Measurements from ENCODE around the gene PAX7.

PAX7 gene

GRCh38 chr1:18749569-18749968 is 118.9 kb downstream of the PAX7 start:
- no peak for DNase-seq (ENCODE audit: low read depth in 2 of 2)
- H3K4me3 ChIP-seq (replicated peaks in 1 of 2; ENCODE audit: low read depth in 2 of 2, low read length in 2 of 2): no peak overlapping the region
- no peak for TF ChIP-seq CTCF (IDR thresholded peaks at IDR 0.05; ENCODE audit: low read depth, low read length)

- no peak for DNase-seq (ENCODE audit: low read depth in 2 of 2)
- TF ChIP-seq CTCF (IDR thresholded peaks at IDR 0.05; ENCODE audit: low read depth, low read length): no peak
- no peak overlapping the region for H3K4me3 ChIP-seq (replicated peaks in 1 of 2; ENCODE audit: low read depth in 2 of 2, low read length in 2 of 2)
Measured at GRCh38 chr1:18750600-18750999, 120.0 kb downstream of the PAX7 start.

GRCh38 chr1:18751425-18751824 is 120.8 kb downstream of the PAX7 start:
- no peak for TF ChIP-seq CTCF (IDR thresholded peaks at IDR 0.05; ENCODE audit: low read depth, low read length)
- H3K4me3 ChIP-seq (replicated peaks in 1 of 2; ENCODE audit: low read depth in 2 of 2, low read length in 2 of 2): no peak overlapping the region
- DNase-seq (ENCODE audit: low read depth in 2 of 2): no peak

- DNase-seq (ENCODE audit: low read depth in 2 of 2): no peak
- no peak for TF ChIP-seq CTCF (IDR thresholded peaks at IDR 0.05; ENCODE audit: low read depth, low read length)
- H3K4me3 ChIP-seq (replicated peaks in 1 of 2; ENCODE audit: low read depth in 2 of 2, low read length in 2 of 2): no peak overlapping the region
Measured at GRCh38 chr1:18752409-18752808, 121.8 kb downstream of the PAX7 start.

GRCh38 chr1:18760156-18760555 is 129.5 kb downstream of the PAX7 start:
- no peak for TF ChIP-seq CTCF (IDR thresholded peaks at IDR 0.05; ENCODE audit: low read depth, low read length)
- no peak overlapping the region for H3K4me3 ChIP-seq (replicated peaks in 1 of 2; ENCODE audit: low read depth in 2 of 2, low read length in 2 of 2)
- no peak for DNase-seq (ENCODE audit: low read depth in 2 of 2)

GRCh38 chr1:18761948-18762840 is 131.5 kb downstream of the PAX7 start:
- no peak overlapping the region for H3K4me3 ChIP-seq (replicated peaks in 1 of 2; ENCODE audit: low read depth in 2 of 2, low read length in 2 of 2)
- no peak for TF ChIP-seq CTCF (IDR thresholded peaks at IDR 0.05; ENCODE audit: low read depth, low read length)
- DNase-seq (ENCODE audit: low read depth in 2 of 2): no peak

Data from cardiac fibroblast (primary cell).